ENCODE results near the gene RNF113B.
A peak's percentile ranks its signal among the peaks of the same experiment; 100 is the strongest.

The RNF113B gene

DNA sequence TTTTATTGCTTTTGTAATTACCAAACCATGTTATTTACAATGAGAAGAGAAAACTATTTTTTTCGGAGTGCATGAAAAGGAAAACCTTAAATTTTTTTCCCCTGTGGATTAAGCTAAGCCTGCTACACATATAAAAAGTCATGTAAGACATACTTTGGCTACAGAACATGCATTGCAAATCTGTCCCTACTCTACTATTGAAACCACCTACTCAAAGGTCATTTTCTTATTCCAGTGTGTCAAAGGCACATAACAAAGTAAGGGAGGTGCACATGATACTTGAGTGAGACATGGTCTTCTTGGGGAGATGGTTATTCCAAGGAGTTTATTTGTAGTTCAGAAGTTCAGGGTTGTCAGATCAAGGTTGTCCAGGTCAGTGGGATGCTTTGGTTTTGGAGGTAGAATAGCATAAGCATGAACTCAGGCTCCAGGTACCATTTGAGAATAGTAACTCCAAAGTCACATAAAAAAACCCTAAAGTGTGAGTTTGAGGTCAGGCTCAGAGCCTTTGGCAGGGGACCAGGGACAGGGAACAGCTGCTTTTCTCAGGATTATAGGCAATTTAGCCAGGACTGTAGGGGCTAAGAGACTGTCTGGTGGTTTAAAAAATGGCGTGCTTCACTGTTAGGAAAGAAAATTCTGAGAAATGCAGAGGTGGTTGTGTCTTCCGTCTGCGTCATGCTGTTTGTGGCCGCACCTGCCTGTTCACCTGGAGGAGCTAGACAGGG, 18.7 kb downstream of the RNF113B start:
- no peak overlapping the region for H3K27ac ChIP-seq (ENCODE audit: low read depth, low read length)
- no peaks in the 10 kb centered on the region for H3K4me1 ChIP-seq (ENCODE audit: control insufficient read depth, insufficient read depth, low read length)
- H3K9ac ChIP-seq (ENCODE audit: low read length), result no peak overlapping the region

DNA sequence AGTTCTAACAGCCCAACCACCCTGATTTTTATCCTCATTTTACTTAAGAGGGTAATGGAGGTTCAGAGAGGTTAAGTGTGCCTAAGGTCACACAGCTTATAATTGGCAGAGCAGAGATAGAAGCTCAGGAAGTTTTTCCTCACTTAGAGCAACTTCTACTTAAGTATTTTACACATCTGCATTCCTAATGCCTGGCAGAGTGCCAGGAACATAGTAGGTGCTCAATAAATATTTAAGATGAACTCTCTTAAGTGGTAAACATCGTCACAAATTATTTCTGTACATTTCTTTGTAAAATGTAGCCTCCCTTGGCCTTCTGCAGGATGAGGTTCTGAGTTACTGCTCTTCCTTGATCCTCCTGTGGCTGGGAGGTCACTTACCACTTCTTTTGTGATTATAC, 19.5 kb downstream of the RNF113B start:
- Histone ChIP-seq H3K9ac (ENCODE audit: low read length) (no peak overlapping the region), H3K4me3 (ENCODE audit: low read length) (no peak overlapping the region), H3K27ac (ENCODE audit: low read depth, low read length) (no peak overlapping the region)

More for the DNA sequence above, 18.7 kb downstream of the RNF113B start:
- H3K4me3 ChIP-seq (ENCODE audit: low read length), result no peak overlapping the region
- no peaks in the 10 kb centered on the region for H3K36me3 ChIP-seq (ENCODE audit: control insufficient read depth, insufficient read depth, low read length)
- H3K27me3 ChIP-seq (ENCODE audit: control insufficient read depth, insufficient read depth, low read length), result no peaks in the 10 kb centered on the region

DNA sequence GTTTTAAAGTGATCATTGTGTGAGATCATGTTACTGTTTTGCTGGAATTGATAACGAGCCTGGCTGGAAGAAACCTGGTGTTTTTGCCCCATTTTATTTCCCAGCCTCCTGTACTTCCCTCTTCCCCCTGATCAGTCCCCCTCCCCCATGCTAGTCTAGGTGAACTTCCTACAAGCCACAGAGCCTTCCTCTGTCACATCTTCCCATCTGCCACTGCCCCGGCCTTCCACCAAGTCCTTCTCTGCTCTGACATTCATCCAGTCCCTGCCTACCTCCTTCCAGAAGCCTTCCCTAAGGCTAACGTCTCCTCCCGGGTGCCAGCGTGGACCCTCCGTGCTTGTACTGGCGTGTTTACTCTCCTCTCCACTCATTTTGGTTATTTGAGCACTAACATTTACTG, 19.9 kb downstream of the RNF113B start:
- no peak overlapping the region for H3K27ac ChIP-seq (ENCODE audit: low read depth, low read length)
- no peak overlapping the region for H3K4me3 ChIP-seq (ENCODE audit: low read length)
- no peaks in the 10 kb centered on the region for H3K4me1 ChIP-seq (ENCODE audit: control insufficient read depth, insufficient read depth, low read length)
- no peaks in the 10 kb centered on the region for H3K27me3 ChIP-seq (ENCODE audit: control insufficient read depth, insufficient read depth, low read length)
- H3K9ac ChIP-seq (ENCODE audit: low read length), result no peak overlapping the region
- H3K36me3 ChIP-seq (ENCODE audit: control insufficient read depth, insufficient read depth, low read length), result no peaks in the 10 kb centered on the region

More for the DNA sequence above, 19.5 kb downstream of the RNF113B start:
- Histone ChIP-seq H3K36me3 (ENCODE audit: control insufficient read depth, insufficient read depth, low read length) (no peaks in the 10 kb centered on the region), H3K4me1 (ENCODE audit: control insufficient read depth, insufficient read depth, low read length) (no peaks in the 10 kb centered on the region), H3K27me3 (ENCODE audit: control insufficient read depth, insufficient read depth, low read length) (no peaks in the 10 kb centered on the region)

DNA sequence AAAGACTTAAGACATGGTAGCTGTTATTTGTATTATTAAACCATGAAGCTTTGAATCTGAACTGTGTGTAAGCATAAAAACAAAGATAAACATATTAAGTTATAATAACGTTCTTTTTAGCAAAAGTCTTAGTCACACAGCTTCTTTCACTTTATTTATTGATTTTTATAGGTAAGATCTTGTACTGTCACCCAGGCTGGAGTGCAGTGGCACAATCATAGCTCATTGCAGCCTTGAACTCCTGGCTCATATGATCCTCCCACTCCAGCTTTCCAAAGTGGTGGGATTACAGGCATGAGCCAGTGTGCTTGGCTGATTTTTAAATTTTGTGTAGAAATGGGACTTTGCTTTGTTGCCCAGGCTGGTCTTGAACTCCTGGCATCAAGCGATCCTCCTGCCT, 20.8 kb downstream of the RNF113B start:
- Histone ChIP-seq H3K4me3 (ENCODE audit: low read length) (no peak overlapping the region), H3K9ac (ENCODE audit: low read length) (no peak overlapping the region)

DNA sequence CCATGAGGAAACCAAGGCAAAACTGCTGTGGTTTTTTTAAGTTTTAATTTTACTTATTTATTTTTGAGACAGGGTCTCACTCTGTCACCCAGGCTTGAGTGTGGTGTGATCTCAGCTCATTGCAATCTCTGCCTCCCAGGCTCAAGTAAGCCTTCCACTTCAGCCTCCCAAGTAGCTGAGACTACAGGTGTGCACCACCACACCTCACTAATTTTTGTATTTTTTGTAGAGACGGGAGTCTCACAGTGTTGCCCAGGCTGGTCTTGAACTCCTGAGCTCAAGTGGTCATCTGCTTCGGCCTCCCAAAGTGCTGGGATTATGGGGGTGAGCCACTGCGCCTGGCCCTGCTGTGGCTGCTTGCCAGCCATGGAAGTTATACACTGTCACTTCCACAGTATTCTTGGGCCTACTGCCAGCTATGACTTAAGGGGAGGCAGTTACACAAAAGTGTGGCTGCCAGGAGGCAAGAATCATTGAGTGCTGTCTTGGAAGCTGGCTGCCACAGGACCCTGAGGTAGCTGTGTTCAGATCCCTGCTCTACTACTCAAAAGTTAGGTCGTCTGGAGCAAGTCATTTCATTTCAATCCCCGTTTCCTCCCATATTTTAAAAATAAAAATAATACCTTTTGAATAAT, 21.5 kb downstream of the RNF113B start:
- H3K36me3 ChIP-seq (ENCODE audit: control insufficient read depth, insufficient read depth, low read length), result no peaks in the 10 kb centered on the region
- H3K27ac ChIP-seq (ENCODE audit: low read depth, low read length), result no peak overlapping the region
- H3K4me1 ChIP-seq (ENCODE audit: control insufficient read depth, insufficient read depth, low read length), result no peaks in the 10 kb centered on the region
- H3K9ac ChIP-seq (ENCODE audit: low read length), result no peak overlapping the region
- H3K4me3 ChIP-seq (ENCODE audit: low read length), result no peak overlapping the region
- no peaks in the 10 kb centered on the region for H3K27me3 ChIP-seq (ENCODE audit: control insufficient read depth, insufficient read depth, low read length)

More for the DNA sequence above, 20.8 kb downstream of the RNF113B start:
- H3K4me1 ChIP-seq (ENCODE audit: control insufficient read depth, insufficient read depth, low read length), result no peaks in the 10 kb centered on the region
- no peaks in the 10 kb centered on the region for H3K27me3 ChIP-seq (ENCODE audit: control insufficient read depth, insufficient read depth, low read length)
- no peak overlapping the region for H3K27ac ChIP-seq (ENCODE audit: low read depth, low read length)
- H3K36me3 ChIP-seq (ENCODE audit: control insufficient read depth, insufficient read depth, low read length), result no peaks in the 10 kb centered on the region

DNA sequence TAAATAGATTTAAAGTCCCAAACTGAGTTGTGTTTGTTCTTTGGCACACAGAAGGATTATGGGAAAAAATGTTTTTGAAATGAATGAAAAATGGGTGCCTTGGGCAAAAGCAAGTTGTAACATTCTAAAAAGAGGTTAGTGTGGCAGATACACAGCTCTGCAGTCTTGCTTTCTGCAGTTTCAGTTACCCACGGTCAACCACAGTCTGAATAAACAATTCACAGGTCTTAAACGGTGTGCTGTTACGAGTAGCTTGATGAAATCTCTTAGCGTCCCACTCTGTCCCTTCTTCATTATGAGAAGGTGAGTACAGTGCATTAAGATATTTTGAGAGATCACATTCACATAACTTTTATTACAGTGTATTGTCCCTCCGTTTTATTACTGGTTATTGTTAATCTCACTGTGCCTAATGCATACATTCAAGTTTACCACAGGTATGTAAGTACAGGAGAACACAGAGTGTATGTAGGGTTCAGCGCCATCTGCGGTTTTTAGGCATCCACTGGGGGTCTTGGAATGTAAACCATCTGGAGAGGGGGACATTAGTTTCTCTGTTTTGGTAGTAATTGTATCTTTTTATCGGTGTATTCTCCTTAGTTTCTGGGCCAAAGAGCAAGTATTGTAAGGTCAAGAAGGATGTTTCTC, 26.1 kb downstream of the RNF113B start:
- no peaks in the 10 kb centered on the region for H3K36me3 ChIP-seq (ENCODE audit: control insufficient read depth, insufficient read depth, low read length)
- H3K4me1 ChIP-seq (ENCODE audit: control insufficient read depth, insufficient read depth, low read length), result no peaks in the 10 kb centered on the region

DNA sequence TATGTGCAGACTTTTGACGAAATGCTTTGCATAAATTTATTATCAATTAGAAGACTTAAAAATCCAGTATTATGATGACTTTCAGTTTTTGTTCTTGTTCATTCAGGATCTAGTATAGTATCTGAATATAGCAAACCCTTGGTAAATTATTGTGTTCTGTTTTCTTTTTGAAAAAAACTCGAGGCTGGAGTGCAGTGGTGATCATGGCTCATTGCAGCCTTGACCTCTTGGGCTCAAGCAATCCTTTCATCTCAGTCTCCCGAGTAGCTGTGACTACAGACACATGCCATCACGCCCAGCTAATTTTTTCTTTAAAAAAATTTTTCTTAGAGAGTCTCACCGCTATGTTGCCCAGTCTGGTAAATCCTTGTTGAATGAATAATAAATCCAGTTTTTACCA, 29.5 kb downstream of the RNF113B start:
- Histone ChIP-seq H3K27me3 (ENCODE audit: control insufficient read depth, insufficient read depth, low read length) (no peaks in the 10 kb centered on the region), H3K36me3 (ENCODE audit: control insufficient read depth, insufficient read depth, low read length) (no peaks in the 10 kb centered on the region), H3K27ac (ENCODE audit: low read depth, low read length) (no peak overlapping the region), H3K9ac (ENCODE audit: low read length) (no peak overlapping the region), H3K4me1 (ENCODE audit: control insufficient read depth, insufficient read depth, low read length) (peaks cover 5% of the 10 kb centered on the region), H3K4me3 (ENCODE audit: low read length) (no peak overlapping the region)

More for the DNA sequence above, 26.1 kb downstream of the RNF113B start:
- Histone ChIP-seq H3K27ac (ENCODE audit: low read depth, low read length) (no peak overlapping the region), H3K4me3 (ENCODE audit: low read length) (no peak overlapping the region), H3K27me3 (ENCODE audit: control insufficient read depth, insufficient read depth, low read length) (no peaks in the 10 kb centered on the region), H3K9ac (ENCODE audit: low read length) (no peak overlapping the region)

DNA sequence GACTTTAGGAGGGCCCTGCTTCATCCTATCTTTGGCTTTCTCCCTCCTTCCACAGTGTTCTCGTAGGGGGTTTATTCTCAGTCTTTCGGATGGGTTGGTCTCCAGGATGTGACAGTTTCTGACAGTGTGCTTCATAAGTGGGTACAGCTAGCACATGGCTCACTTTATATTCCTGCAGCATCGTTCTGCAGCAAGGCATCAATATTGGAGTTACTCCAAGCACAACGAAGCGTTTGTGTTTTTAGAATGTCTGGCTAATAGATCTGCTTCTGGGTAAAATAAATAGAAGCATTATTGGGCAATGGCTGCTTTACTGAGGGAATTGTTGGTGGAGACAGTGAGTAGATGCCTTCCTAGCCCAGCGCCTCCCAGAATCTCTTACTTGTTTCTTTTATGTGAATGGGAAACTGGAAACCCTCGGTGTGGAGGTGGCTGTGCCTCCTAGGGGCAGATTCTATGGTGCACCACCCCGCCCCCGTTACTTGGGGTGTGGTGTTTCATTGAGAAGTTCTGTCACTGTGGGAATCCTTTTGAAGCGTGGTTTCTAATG, 32.2 kb downstream of the RNF113B start:
- Histone ChIP-seq H3K9ac (ENCODE audit: low read length) (no peak overlapping the region), H3K27me3 (ENCODE audit: control insufficient read depth, insufficient read depth, low read length) (no peaks in the 10 kb centered on the region), H3K36me3 (ENCODE audit: control insufficient read depth, insufficient read depth, low read length) (no peaks in the 10 kb centered on the region), H3K27ac (ENCODE audit: low read depth, low read length) (peak overlapping the region; percentile 21), H3K4me3 (ENCODE audit: low read length) (peak overlapping the region; percentile 54), H3K4me1 (ENCODE audit: control insufficient read depth, insufficient read depth, low read length) (peaks cover 5% of the 10 kb centered on the region)

DNA sequence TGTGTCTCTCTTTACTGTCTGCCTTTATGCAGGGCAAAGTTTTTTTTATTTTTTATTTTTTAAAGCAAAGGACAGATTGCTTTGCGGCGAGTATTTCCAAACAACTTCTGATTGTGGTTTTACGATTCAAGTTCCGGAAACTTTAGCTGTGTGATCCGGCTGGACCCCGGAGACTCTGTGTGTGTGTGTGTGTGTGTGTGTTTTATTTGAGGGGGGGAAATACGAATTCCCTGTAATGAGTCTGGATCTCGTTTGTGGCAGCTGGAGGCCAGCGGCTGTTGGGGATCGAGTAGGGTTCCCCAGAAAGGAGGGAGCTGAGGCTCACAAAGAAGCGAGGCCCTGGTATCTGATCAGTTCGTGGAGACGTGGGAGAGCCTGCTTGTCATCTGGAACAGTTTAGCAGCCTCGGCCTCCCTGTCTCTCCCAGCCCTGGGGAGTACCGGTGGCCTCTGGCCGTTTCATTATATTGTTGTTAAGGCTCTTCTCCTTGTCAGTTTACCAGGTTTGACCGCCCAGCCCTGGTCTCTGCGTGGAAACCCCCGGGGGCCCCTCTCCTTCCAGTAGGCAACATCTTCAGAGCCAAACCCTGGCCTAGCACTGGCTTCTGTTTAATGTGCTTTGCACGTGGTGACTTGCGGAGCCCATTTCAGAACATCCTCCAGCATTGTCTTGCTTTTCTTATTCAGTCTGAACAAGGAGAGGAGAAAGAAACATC, 32.9 kb downstream of the RNF113B start:
- Histone ChIP-seq H3K27ac (ENCODE audit: low read depth, low read length) (peak overlapping the region; percentile 21), H3K9ac (ENCODE audit: low read length) (no peak overlapping the region), H3K27me3 (ENCODE audit: control insufficient read depth, insufficient read depth, low read length) (no peaks in the 10 kb centered on the region), H3K36me3 (ENCODE audit: control insufficient read depth, insufficient read depth, low read length) (no peaks in the 10 kb centered on the region), H3K4me1 (ENCODE audit: control insufficient read depth, insufficient read depth, low read length) (peaks cover 5% of the 10 kb centered on the region), H3K4me3 (ENCODE audit: low read length) (peak overlapping the region; percentile 54)

DNA sequence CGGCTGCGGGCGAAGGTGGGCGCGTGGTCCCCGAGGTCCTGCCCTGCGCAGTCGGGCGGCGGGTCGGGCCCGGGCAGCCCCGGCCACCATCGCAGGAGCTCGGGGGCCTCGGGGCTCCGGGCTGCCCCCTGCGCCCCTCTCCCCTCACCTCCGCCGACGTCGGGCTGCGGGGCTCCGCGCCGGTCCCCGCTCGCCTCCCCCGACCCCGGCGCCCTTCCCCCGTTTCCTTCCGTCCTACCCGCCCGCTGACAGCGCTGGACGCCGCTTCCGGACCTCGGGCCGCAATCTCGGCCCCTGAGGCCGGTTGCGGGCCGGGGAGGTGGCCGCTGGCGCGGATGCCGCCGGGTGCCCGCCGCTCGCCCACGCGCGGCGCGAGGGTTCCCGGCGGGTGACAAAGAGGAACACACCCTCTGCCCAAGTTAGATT, 33.5 kb downstream of the RNF113B start:
- Histone ChIP-seq H3K27ac (ENCODE audit: low read depth, low read length) (peak overlapping the region; percentile 37), H3K36me3 (ENCODE audit: control insufficient read depth, insufficient read depth, low read length) (no peaks in the 10 kb centered on the region), H3K4me3 (ENCODE audit: low read length) (peak overlapping the region; percentile 54), H3K27me3 (ENCODE audit: control insufficient read depth, insufficient read depth, low read length) (no peaks in the 10 kb centered on the region), H3K4me1 (ENCODE audit: control insufficient read depth, insufficient read depth, low read length) (peaks cover 5% of the 10 kb centered on the region), H3K9ac (ENCODE audit: low read length) (no peak overlapping the region)

DNA sequence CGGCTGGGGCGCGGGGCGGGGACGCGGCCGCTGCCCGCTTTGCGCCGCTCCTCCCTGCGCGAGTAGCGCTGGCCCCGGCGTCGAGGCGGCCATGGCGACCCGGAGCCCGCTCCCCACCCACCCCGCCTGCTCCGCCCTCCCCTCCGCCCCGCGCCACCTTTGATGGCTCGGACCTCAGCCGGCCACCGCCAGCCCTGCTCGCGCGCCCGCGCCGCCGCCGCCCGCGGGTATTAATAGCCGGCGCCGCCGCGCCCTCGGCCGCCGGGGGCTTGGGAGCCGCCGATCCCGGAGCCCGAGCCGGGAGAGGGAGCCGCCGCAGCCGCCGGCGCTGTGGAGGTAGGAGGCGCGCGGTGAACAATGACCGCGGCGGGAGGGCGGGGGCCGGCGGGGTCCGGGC, 33.9 kb downstream of the RNF113B start:
- Histone ChIP-seq H3K27ac (ENCODE audit: low read depth, low read length) (peak overlapping the region; percentile 32), H3K27me3 (ENCODE audit: control insufficient read depth, insufficient read depth, low read length) (no peaks in the 10 kb centered on the region), H3K4me3 (ENCODE audit: low read length) (peak overlapping the region; percentile 36), H3K9ac (ENCODE audit: low read length) (no peak overlapping the region), H3K36me3 (ENCODE audit: control insufficient read depth, insufficient read depth, low read length) (no peaks in the 10 kb centered on the region), H3K4me1 (ENCODE audit: control insufficient read depth, insufficient read depth, low read length) (peaks cover 5% of the 10 kb centered on the region)
